SIG-M5 treated with dmso at 0.1 percent for 504 hours (cell line): ENCODE measurements around the gene AUTS2.

Experiments
- DNase-seq: peaks from one replicate; lab custom pipeline; 2025; ENCODE audit not compliant: unreplicated experiment; lab: John Stamatoyannopoulos, UW

The AUTS2 gene

DNA sequence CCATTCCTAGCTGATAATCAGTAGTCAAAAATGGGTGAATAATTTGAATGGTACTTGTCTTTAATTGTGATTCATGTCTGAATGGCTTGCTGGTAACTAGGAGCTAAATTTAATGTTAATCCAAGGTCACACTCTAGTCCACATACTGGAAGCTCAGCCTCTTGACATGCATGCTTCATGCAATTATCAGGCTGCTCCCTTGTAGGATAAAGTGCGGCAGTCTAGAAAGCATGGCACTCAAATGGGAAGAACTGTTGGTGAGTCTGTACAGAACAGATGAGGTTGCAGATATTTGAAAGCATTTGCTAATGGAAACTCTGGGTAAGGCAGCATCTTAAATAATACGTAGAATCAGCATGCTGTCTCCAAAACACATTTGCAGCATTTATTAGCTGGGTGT is 499.4 kb downstream of the AUTS2 start:
- DNase-seq: no peak

- DNase-seq: no peak
Observed at GRCh38 chr7:70098133-70098561, 499.9 kb downstream of the AUTS2 start.

DNA sequence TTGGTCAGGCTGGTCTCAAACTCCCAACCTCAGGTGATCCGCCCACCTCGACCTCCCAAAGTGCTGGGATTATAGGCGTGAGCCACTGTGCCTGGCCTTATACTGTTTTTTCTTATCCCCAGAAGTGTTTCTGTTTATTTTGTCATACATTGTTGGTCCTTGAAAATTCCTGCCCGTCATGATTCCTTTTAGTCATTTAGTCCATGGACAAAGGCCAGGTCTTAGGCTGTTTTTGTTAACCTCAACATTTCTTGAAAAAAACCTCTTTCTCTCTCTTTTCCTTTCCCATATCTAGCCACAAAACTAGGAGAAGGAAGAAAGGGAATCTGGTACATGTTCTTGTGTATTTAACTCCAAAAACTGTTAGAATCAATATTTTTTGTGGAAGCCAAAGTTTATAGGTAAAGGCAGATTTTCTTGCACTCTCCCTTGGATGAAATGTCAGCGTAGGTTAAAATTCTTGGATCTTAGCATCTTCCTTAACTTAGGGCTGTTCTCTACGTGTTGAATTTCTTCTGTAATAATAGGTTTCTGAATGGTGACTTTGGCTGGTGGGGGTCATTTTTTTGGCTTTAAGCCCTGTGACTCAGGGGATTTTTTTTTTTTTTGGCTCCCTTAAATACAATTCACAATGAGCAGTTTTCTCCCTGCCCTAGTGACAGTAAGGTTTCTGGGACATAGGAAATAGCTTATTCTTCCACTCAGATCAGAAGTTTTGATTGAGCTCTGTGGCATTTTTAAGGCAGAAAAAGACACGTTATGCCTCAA is 500.8 kb downstream of the AUTS2 start:
- no peak for DNase-seq

- DNase-seq: no peak
Observed at GRCh38 chr7:70104243-70104642, 506.0 kb downstream of the AUTS2 start.

DNA sequence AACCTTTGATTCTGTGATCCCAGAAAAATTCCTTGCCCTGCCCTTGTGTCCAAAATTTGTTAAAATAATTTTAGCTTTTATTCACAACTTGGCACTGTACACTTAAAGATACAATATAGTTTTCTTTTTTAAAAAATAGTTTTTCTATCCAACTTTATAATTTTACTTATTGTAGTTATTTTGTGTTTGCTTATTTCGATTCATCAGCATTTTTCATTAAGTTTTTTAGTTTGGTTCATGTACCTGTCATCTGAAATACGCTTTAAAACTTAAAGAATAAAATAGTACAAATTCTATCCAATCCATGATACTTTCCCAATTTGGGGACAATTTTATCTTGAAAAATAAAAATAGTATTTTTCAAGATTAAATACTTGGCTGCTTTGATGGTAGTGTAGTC is 514.8 kb downstream of the AUTS2 start:
- DNase-seq: no peak

DNA sequence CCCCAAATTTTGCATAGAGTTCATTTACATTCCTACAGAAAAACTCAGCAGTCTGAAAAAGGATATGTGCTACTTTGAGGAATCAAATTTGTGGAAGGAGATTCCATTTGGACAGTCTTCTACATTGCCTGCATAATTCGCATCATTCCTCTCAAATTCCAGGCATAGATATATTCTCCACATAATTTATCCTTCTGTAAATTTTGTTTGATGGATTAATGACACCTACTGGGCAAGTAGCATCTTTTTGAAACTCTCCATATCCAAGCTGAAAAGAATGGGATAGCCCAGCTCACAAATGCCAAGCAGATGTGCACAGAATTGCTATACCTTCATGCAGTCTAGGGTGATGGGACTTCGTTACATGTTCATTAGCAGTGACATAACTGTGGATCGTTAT is 515.3 kb downstream of the AUTS2 start:
- DNase-seq: no peak

DNA sequence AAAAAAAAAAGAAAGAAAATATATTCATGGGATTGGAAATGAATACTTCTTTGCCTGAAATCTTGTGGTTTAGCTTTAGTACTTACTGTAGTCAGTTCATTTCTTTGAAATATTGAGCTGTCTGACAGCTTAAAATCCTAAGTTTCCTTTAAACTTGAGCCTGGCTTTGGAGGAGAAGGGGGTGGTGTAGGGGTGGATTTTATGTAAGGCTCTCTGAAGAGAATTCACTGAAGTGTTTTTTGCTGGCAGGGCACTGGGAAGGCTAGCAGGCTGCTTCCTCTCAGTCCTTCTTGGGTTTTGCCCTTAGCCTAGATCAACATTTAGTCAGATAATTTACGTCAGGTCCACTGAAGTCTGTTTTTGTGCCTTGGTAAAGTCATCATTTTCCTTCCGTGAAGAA is 516.5 kb downstream of the AUTS2 start:
- no peak for DNase-seq

DNA sequence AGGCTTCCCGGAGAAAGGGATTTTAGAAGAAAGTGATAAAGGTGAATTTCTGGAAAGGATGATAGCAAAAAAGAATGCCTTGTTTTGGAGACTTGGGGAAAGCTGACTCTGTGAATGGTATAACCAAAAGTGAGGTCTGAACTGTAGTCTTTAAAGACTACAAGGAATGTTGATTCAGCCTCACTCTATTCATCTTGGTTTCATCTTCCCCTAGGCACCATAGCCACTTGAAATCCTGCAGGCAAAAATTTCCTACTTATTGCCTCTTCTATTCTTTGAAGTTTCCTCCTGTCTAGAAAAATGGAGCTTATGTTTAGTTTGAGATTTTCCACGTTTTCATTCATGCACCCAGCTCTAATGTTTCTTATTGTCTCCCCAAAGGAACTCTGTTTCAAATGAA is 518.0 kb downstream of the AUTS2 start:
- DNase-seq: no peak

- no peak for DNase-seq
Observed at GRCh38 chr7:70116867-70117266, 518.6 kb downstream of the AUTS2 start.

- DNase-seq: no peak
Observed at GRCh38 chr7:70120851-70121250, 522.6 kb downstream of the AUTS2 start.

DNA sequence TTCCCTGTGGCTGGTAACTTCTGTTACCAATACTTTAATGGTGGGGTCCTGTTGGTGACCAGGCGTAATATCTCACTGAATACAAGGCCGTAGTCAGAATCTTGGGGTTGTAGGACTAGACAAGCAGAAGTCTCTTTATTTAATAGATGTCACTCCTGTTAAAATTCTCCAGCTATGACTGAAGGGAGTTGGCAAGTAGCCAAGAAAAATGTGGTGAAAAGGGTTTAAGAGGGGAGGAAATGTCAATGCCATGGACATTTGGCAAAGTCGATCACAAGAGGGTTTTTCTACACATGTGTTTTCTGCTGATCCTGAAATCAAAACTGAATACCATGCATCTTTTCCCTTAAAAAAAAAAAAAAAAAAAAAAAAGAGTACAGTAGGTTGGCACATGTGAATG is 533.5 kb downstream of the AUTS2 start:
- no peak for DNase-seq

GRCh38 chr7:70132226-70132851 is 534.1 kb downstream of the AUTS2 start:
- no peak for DNase-seq

DNA sequence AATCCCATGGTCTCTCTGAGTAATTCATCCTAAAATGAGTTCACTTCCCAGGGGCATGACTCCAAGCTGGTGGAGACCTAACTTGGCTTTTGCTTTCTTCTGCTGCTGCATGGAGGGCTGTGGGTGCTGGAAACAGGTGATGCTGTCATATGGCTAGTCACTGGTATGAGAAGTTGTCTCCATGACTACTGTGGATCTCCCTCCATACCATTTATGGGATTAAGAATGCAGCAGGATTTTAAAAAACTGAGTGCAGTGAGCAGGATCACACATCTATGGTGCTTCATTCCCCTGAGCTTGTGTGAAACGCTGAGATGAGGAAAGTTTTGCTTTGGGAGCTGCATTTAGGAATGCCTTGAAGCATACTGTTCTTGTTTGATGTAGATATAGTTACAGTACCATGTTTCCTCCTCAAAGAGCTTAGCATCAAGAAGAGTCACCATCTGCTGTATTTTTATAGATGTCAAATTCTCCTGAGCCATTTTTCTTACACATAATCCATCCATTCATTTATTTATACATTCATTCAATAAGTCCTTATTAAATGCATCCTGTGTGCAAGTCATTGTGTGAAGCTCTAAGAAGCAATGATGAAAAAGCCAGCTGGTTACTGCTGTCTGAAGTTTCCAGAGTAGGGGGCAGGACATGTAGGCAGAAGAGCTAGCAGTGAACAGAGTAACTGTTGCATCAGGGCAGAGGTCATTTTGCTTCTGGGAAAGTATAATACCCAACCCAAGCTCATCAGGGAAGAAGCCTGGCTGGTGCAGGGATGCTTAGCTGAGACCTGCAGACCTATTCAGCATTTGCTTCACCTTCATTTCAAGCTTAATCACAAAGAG is 534.8 kb downstream of the AUTS2 start:
- no peak for DNase-seq

GRCh38 chr7:70134029-70134770 is 535.9 kb downstream of the AUTS2 start:
- DNase-seq: no peak

DNA sequence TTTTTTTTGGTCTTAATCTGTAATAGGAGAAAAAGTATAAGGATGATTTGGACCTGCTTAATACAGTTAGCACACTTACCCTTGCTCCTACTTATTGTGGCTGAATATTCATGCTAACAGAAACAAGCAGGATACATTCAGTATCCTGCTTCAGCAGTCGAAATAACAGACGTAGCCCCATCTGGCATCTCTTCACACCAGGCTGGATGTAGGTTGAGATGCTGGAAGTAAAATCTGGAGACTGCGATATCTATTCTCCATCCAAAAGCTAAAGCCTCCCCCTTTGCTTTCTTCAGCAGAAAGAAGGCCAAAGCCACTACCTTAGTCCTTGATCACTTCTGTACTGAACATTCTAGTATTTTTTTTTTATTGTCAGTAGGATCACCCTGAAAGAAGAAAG is 537.4 kb downstream of the AUTS2 start:
- DNase-seq: no peak

DNA sequence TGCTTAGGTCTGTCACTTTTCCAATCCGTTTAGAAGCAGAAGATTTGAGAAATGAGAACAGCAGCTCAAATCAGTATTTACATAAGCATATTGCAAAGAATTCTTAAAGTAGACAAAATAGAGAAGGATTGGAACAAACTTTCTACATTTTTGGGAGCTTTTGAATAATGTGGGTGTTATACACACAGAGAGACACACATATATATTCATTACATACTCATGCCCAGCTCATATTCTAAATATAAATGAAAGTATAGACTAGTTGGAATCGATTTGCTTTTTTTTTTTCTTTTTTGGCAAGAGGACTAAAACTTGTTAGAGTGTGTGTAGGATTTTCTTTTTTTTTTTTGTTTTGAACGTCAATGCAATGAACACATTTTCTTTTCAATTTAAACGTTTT is 538.9 kb downstream of the AUTS2 start:
- no peak for DNase-seq

DNA sequence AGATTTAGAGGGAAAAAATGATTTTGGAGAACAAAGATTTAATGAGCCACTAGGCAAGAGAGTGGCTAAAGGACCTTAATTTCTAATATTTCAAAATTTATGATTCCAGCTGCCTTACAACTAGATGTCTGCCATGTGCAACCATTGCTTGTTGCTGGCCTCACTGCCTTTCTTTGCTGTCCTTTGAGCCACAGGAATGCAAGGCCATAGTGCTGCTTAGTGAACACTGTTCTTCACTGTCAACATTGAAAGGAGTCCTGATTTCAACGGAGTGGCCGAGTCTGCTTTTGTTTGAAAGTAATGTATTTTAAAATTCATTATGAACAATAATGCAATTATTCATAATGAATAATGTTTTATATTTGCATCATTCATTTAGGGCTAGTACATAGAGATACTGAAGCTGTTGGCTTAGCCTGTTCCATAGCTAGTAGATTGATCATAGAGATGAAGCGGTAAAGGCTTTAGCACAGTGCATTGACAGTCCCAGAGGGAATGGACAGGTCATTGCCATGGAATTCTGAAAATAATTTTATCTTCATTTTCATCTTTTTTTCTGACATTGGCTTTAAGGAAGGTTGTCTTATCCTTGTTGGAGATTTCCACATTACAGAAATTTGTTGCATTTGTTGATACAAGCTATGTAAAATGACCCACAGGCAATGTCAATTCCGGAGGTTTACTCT is 544.1 kb downstream of the AUTS2 start:
- DNase-seq: no peak

- DNase-seq: no peak
Observed at GRCh38 chr7:70143075-70144044, 545.1 kb downstream of the AUTS2 start.

DNA sequence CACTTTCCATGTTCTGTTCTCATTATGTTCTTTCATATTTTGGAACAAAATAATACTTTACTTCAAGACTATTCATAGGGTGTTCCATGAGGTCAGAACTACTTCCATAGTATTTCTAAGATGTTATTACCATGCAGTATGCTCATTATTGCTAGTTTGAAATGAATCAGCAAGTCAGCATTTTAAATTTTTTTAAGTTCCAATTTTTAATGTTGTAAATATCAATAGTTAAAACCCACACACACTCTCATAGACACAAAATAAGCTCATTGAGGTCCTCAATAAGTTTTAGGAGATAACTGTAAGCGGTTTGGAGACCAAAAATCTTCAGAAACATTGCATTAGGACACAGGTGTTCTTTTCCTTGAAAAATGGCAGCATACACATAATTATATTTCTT is 550.7 kb downstream of the AUTS2 start:
- DNase-seq: no peak

DNA sequence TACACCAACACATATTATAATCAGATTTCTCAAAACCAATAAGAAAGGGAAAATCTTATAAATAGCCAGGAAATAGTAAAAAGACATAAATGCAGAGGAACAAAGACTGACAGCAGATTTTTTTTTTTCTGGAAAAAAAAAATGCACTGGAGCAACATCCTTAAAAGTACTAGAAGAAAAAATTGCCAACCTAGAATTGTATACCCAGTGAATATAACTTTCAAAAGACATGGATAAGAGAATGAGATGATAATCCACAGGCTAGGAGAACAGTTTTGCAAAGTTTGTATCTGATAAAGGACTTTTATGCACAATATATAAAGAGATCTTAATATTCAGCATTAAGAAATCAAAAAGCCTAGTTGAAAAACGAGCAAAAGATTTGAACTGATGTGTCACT is 554.0 kb downstream of the AUTS2 start:
- DNase-seq: no peak
